Brain microvascular endothelial cell (primary cell): ENCODE data around the gene CFL1.

ENCODE experiments used
- DNase-seq: peaks from one replicate; pipeline ENCODE4 v3.0.0-alpha.2; 2020
- H3K27ac ChIP-seq: fragments of 250-450 bp; sonication (Bioruptor Pico); 2 replicates; pipeline ENCODE4 v1.5.1; 2020; ENCODE audit warnings: mild to moderate bottlenecking, moderate library complexity
- H3K27me3 ChIP-seq: fragments of 250-450 bp; sonication (Bioruptor Pico); replicated peaks from 2 replicates; pipeline ENCODE4 v1.5.1; 2020; ENCODE audit warnings: mild to moderate bottlenecking
- H3K36me3 ChIP-seq: fragments of 250-450 bp; sonication (Bioruptor Pico); replicated peaks from 2 replicates; pipeline ENCODE4 v1.5.1; 2020; ENCODE audit warnings: mild to moderate bottlenecking
- H3K4me3 ChIP-seq: 2 replicates; pipeline ENCODE4 v1.5.1; 2011; ENCODE audit warnings: low read depth, mild to moderate bottlenecking, control low read depth, low read length, moderate library complexity
- CTCF ChIP-seq: IDR thresholded peaks from 2 replicates; pipeline ENCODE4 v1.5.1; 2011; ENCODE audit warnings: low read depth, mild to moderate bottlenecking, moderate library complexity, low read length, control low read depth, inconsistent platforms; ENCODE audit errors: missing control alignments
- in situ Hi-C: cut with HindIII; loops from 2 replicates; pipeline ENCODE4 v1.10.0; 2017; ENCODE audit warnings: low sequenced_read_pairs, low pct_ligation_motif_present

Gene CFL1

GRCh38 chr11:65857853-65858680, at the start of gene CFL1:
CFL1 (minus strand) TSS chr11:65858180; CDS start chr11:65858099, 81 bp downstream.
- Histone ChIP-seq H3K4me3 (peak within 1 kb of the TSS; percentile 95), H3K27me3 (no peaks in the 10 kb centered on the region), H3K36me3 (peaks cover 52% of the 10 kb centered on the region), H3K27ac (peak within 1 kb of the TSS; percentile 93)
- DNase-seq, result peak; percentile 98
- in situ Hi-C loops, result no loop called here
- TF ChIP-seq CTCF, result no peak

DNA sequence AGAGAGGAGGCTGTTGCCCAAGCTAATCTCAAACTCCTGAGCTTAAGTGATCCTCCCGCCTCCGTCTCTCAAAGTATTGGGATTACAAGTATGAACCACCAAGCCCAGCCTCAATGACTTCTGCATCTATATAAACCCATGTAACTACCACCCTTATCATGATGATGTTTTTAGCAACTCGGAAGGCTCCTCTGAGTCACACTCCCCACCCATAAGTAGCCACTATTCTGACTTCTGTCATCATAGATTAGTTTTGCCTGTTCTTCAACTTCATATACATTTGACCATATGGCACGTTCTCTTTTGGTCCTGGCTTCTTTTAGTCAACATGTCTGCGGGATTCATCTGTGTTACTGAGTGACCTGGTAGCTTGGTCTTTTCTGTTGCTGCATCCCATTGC, 48.6 kb upstream of the CFL1 start:
- no peak overlapping the region for H3K4me3 ChIP-seq
- H3K27me3 ChIP-seq, result no peaks in the 10 kb centered on the region
- no peak overlapping the region for H3K27ac ChIP-seq
- TF ChIP-seq CTCF, result no peak
- no peak for DNase-seq
- H3K36me3 ChIP-seq, result no peaks in the 10 kb centered on the region
- in situ Hi-C loops, result no loop called here

- TF ChIP-seq CTCF, result no peak
- Histone ChIP-seq H3K4me3 (no peak overlapping the region), H3K36me3 (peaks cover 2% of the 10 kb centered on the region), H3K27me3 (no peaks in the 10 kb centered on the region), H3K27ac (no peak overlapping the region)
- in situ Hi-C loops, result no loop called here
- DNase-seq, result no peak
These were observed 45.7 kb upstream of the CFL1 start for GRCh38 chr11:65903715-65904114.

DNA sequence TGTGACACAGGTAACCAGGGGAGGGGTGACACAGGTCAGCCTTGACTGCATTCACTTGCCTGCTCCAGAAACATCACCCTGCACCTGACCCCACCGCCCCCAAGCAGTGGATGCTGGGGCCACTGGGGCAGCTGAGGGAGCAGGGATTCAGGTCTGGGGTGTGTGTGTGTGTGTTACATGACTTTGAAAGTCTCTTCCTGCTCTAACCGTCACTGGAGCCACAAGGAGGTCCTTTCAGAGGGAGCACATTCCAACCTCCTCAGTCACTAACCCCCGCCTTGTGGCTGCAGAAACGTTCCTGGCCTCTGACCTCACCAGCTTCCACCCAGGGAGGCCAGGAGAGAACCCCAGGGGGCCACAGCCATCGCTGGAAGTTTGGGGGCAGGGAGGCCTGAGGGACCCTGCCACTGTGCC, 45.1 kb upstream of the CFL1 start:
- peak; percentile 76 for DNase-seq
- Histone ChIP-seq H3K27me3 (no peaks in the 10 kb centered on the region), H3K36me3 (peaks cover 4% of the 10 kb centered on the region), H3K27ac (peak overlapping the region; percentile 67), H3K4me3 (no peak overlapping the region)
- in situ Hi-C loops, result no loop called here
- TF ChIP-seq CTCF, result no peak

- Histone ChIP-seq H3K27ac (peak overlapping the region; percentile 59), H3K36me3 (peaks cover 19% of the 10 kb centered on the region), H3K4me3 (no peak overlapping the region), H3K27me3 (no peaks in the 10 kb centered on the region)
- TF ChIP-seq CTCF, result no peak
- in situ Hi-C loops, result no loop called here
- DNase-seq, result no peak
These were observed 42.9 kb upstream of the CFL1 start for GRCh38 chr11:65900899-65901180.
